Neural crest cell (in vitro differentiated cells): ENCODE results near the gene TCFL5. TPM values are rescaled to one million over a fixed set of nuclear protein-coding genes. Genes with fewer than 3 reads are reported as not detected.
"Not testable (repeated sequence)": the region's sequence is repeated elsewhere in the genome, so short reads cannot be mapped to it uniquely, and the experiment has no call there.

Experiments used
- DNase-seq: peaks from one replicate; pipeline ENCODE4 v3.0.0; 2021; ENCODE audit warnings: low read depth, mixed read lengths, low spot score
- H3K27ac Mint-ChIP-seq: one replicate; pipeline ENCODE4 v1.8.0; 2021; ENCODE audit warnings: mild to moderate bottlenecking, mixed read lengths; ENCODE audit not compliant: unreplicated experiment
- H3K27me3 Mint-ChIP-seq: 2 replicates; pipeline ENCODE4 v1.8.0; 2021; ENCODE audit warnings: low read depth, mild to moderate bottlenecking, mixed read lengths
- H3K36me3 Mint-ChIP-seq: 2 replicates; pipeline ENCODE4 v1.8.0; 2021; ENCODE audit warnings: low read depth, mild to moderate bottlenecking, mixed read lengths
- H3K4me1 Mint-ChIP-seq: 2 replicates; pipeline ENCODE4 v1.8.0; 2021; ENCODE audit warnings: mixed read lengths
- H3K4me3 Mint-ChIP-seq: one replicate; pipeline ENCODE4 v1.8.0; 2021; ENCODE audit warnings: mild to moderate bottlenecking, mixed read lengths
- H3K9me3 Mint-ChIP-seq: 2 replicates; pipeline ENCODE4 v1.8.0; 2021; ENCODE audit warnings: mixed read lengths
- total RNA-seq: library from RNA; stranded (reverse); gene quantifications from 2 replicates; pipeline ENCODE4 v1.2.1, GENCODE V29; 2021
- TF ChIP-seq, protein P1 (sequence below): fragments of 200-600 bp; sonication (generic); conservative IDR thresholded peaks from 2 replicates; pipeline ENCODE4 v1.5.0; 2021; ENCODE audit warnings: antibody characterized with exemption, mild to moderate bottlenecking

TCFL5 gene
- total RNA-seq, 1 donor from 2014 or later, result 17.6 TPM

- Mint-ChIP-seq H3K4me1 (peaks cover 23% of the 10 kb centered on the region), H3K27me3 (no peaks in the 10 kb centered on the region), H3K4me3 (no peak overlapping the region), H3K27ac (no peak overlapping the region), H3K36me3 (peaks cover 22% of the 10 kb centered on the region), H3K9me3 (no peaks in the 10 kb centered on the region)
- no peak for DNase-seq
- TF ChIP-seq, protein P1, sequence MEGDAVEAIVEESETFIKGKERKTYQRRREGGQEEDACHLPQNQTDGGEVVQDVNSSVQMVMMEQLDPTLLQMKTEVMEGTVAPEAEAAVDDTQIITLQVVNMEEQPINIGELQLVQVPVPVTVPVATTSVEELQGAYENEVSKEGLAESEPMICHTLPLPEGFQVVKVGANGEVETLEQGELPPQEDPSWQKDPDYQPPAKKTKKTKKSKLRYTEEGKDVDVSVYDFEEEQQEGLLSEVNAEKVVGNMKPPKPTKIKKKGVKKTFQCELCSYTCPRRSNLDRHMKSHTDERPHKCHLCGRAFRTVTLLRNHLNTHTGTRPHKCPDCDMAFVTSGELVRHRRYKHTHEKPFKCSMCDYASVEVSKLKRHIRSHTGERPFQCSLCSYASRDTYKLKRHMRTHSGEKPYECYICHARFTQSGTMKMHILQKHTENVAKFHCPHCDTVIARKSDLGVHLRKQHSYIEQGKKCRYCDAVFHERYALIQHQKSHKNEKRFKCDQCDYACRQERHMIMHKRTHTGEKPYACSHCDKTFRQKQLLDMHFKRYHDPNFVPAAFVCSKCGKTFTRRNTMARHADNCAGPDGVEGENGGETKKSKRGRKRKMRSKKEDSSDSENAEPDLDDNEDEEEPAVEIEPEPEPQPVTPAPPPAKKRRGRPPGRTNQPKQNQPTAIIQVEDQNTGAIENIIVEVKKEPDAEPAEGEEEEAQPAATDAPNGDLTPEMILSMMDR, result no peak
Measured at GRCh38 chr20:62849431-62849830, 12.2 kb downstream of the TCFL5 start.

DNA sequence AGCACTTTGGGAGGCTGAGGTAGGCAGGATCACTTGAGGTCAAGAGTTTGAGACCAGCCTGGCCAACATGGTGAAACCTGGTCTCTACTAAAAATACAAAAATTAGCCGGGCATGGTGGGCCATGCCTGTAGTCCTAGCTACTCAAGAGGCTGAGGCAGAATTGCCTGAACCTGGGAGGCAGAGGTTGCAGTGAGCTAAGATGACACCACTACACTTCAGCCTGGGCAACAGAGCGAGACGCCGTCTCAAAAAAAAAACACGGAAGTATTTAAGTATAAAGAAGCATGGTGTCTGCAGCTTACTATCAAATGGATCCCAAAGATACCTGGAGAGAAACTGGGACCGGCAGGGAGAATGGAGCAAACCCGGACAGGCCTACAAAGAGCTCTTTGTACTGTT is 12.7 kb downstream of the TCFL5 start:
- not testable (repeated sequence) for H3K9me3 Mint-ChIP-seq, H3K27ac Mint-ChIP-seq, DNase-seq, H3K4me3 Mint-ChIP-seq, H3K27me3 Mint-ChIP-seq
- Mint-ChIP-seq H3K4me1 (peaks cover 23% of the 10 kb centered on the region), H3K36me3 (peaks cover 24% of the 10 kb centered on the region)

DNA sequence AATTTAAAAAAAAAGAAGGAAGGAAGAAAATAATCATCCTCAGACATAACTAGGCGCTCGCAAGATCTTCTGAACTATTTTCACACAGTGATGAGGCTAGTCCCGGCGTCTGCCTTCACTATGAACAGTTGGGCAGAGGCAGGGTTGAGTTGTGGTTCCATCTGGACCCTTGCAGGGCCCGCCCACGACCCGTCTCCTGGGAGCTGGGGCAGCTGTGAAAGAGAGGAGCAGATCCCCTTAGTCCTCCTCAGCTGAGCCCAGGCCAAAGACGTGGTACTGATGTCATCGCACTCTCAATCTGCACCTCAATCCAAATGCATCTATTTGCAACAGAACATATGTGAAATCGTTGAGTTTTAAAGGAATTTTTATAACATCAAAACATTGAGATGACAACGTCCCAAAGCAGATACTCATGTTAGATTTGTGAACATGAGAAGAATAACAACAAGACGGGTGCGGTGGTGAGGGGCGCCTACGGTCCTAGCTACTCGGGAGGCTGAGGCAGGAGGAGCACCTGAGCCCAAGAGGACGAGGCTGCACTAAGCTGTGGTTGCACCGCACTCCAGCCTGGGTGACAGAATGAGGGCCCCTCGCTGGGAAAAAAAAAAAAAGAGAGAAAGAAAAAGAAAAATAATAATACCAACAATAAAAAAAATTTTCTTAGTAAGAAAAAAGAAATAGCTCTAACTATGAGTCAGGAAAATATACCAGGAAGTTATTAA is 15.3 kb downstream of the TCFL5 start:
- Mint-ChIP-seq H3K36me3 (peaks cover 19% of the 10 kb centered on the region), H3K27ac (no peak overlapping the region), H3K27me3 (no peaks in the 10 kb centered on the region), H3K4me3 (no peak overlapping the region), H3K4me1 (peaks cover 23% of the 10 kb centered on the region), H3K9me3 (no peaks in the 10 kb centered on the region)
- DNase-seq, result no peak
- TF ChIP-seq, protein P1, result no peak

- H3K27ac Mint-ChIP-seq, result peak overlapping the region; percentile 38
- H3K9me3 Mint-ChIP-seq, result no peaks in the 10 kb centered on the region
- H3K4me1 Mint-ChIP-seq, result peaks cover 26% of the 10 kb centered on the region
- H3K27me3 Mint-ChIP-seq, result no peaks in the 10 kb centered on the region
- no peak overlapping the region for H3K4me3 Mint-ChIP-seq
- peaks cover 19% of the 10 kb centered on the region for H3K36me3 Mint-ChIP-seq
- DNase-seq, result no peak
- TF ChIP-seq, protein P1, result no peak
Measured at GRCh38 chr20:62845416-62846160, 16.0 kb downstream of the TCFL5 start.

DNA sequence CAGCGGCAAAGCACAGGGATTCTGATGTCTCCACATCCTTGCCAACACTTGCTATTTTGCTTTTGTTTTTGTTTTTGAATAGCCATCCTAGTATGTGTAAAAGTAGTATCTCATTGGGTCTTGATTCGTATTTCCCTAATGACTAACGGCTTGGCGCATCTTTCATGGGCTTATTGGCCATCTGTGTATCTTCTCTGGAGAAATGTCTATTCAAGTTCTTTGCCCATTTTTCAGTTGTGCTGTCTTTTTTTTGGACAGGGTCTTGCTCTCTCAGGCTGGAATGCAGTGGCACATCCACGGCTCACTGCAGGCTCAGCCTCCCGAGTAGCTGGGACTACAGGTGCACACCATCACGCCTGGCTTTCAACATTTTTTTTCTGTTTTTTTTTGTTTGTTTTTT is 17.4 kb downstream of the TCFL5 start:
- Mint-ChIP-seq H3K27ac (no peak overlapping the region), H3K9me3 (no peaks in the 10 kb centered on the region), H3K4me1 (peaks cover 20% of the 10 kb centered on the region), H3K27me3 (no peaks in the 10 kb centered on the region), H3K4me3 (no peak overlapping the region), H3K36me3 (peaks cover 12% of the 10 kb centered on the region)
- no peak for DNase-seq
- TF ChIP-seq, protein P1, result no peak

GRCh38 chr20:62843656-62844055 is 18.0 kb downstream of the TCFL5 start:
- Mint-ChIP-seq H3K4me1 (peaks cover 20% of the 10 kb centered on the region), H3K27ac (no peak overlapping the region), H3K9me3 (no peaks in the 10 kb centered on the region), H3K4me3 (no peak overlapping the region), H3K36me3 (peaks cover 12% of the 10 kb centered on the region), H3K27me3 (no peaks in the 10 kb centered on the region)
- no peak for DNase-seq
- TF ChIP-seq, protein P1, result no peak
